Smooth muscle cell (in vitro differentiated cells): ENCODE measurements around the gene ODF2. TPM values are rescaled to one million over a fixed set of nuclear protein-coding genes. Genes with fewer than 3 reads are reported as not detected.

ENCODE experiments used
- DNase-seq: peaks from one replicate; lab custom pipeline; 2025; ENCODE audit not compliant: unreplicated experiment; lab: John Stamatoyannopoulos, UW
- H2AFZ ChIP-seq: fragments of 200-600 bp; sonication (generic); 2 replicates; pipeline ENCODE4 v1.6.0; 2016; ENCODE audit warnings: antibody characterized with exemption, low read depth, mild to moderate bottlenecking
- H3F3A ChIP-seq: fragments of 200-600 bp; sonication (generic); 2 replicates; pipeline ENCODE4 v1.6.0; 2017; ENCODE audit warnings: antibody characterized with exemption, low read depth
- H3K27ac ChIP-seq: fragments of 200-600 bp; sonication (generic); 2 replicates; pipeline ENCODE4 v1.5.1; 2016; ENCODE audit warnings: low read depth, mild to moderate bottlenecking
- H3K27me3 ChIP-seq: fragments of 200-600 bp; sonication (generic); 2 replicates; pipeline ENCODE4 v1.6.1; 2016; ENCODE audit warnings: low read depth, mild to moderate bottlenecking
- H3K36me3 ChIP-seq: fragments of 200-600 bp; sonication (generic); 2 replicates; pipeline ENCODE4 v1.5.1; 2016; ENCODE audit warnings: low read depth
- H3K4me1 ChIP-seq: fragments of 200-600 bp; sonication (generic); 2 replicates; pipeline ENCODE4 v1.5.1; 2016; ENCODE audit warnings: low read depth
- H3K4me2 ChIP-seq: fragments of 200-600 bp; sonication (generic); 2 replicates; pipeline ENCODE4 v1.6.0; 2016; ENCODE audit warnings: mild to moderate bottlenecking
- H3K4me3 ChIP-seq: fragments of 200-600 bp; sonication (generic); 2 replicates; pipeline ENCODE4 v1.5.1; 2016; ENCODE audit warnings: mild to moderate bottlenecking
- H3K79me2 ChIP-seq: fragments of 200-600 bp; sonication (generic); 2 replicates; pipeline ENCODE4 v1.6.0; 2016; ENCODE audit warnings: low read depth, mild to moderate bottlenecking
- H3K9ac ChIP-seq: fragments of 200-600 bp; sonication (generic); 2 replicates; pipeline ENCODE4 v1.6.0; 2016; ENCODE audit warnings: low read depth
- H3K9me3 ChIP-seq: fragments of 200-600 bp; sonication (generic); replicated peaks from 2 replicates; pipeline ENCODE4 v1.5.1; 2016; ENCODE audit warnings: low read depth
- H4K20me1 ChIP-seq: fragments of 200-600 bp; sonication (generic); 2 replicates; pipeline ENCODE4 v1.6.0; 2016; ENCODE audit warnings: low read depth
- CTCF ChIP-seq: fragments of 200-600 bp; sonication (generic); IDR thresholded peaks from 2 replicates; pipeline ENCODE4 v1.5.1; 2017; ENCODE audit warnings: borderline replicate concordance, mild to moderate bottlenecking, antibody characterized with exemption; ENCODE audit not compliant: insufficient read depth, poor library complexity, severe bottlenecking
- WGBS: methylation state at CpG from one replicate; pipeline ENCODE4 v1.1.7; 2016; ENCODE audit warnings: low lambda C conversion rate; 5-methylcytosine and 5-hydroxymethylcytosine counted together
- polyA plus RNA-seq: library from polyadenylated mRNA; unstranded; fragments of >200 nt; fragmentation: Nextera tagmentation; extraction: Ambion mirVana; gene quantifications from 2 replicates; pipeline ENCODE4 v1.2.1, GENCODE V29; 2016
- total RNA-seq: library from RNA; depleted of rRNA; stranded (reverse); fragments of >200 nt; gene quantifications from 2 replicates; pipeline ENCODE4 v1.2.3, GENCODE V29; 2014

The ODF2 gene
- total and polyA plus RNA-seq, 2 experiments from 2014 or later = 17.7 to 33.2 TPM

DNA sequence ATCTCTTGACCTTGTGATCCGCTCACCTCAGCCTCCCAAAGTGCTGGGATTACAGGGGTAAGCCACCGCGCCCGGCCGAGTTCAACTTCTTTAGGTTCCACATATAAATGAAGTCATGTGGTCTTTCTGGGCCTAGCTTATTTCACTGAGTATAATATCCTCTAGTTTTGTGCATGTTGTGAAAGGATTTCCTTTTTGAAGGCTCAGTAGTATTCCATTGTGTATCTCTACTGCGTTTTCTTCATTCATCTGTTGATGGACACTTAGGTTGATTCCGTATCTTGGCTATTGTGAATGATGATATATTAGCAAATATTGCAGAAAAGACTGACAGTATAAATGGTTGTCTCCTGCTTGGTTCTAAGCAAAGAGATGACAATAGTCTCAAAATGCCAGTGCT is 20.1 kb downstream of the ODF2 start:
- Histone ChIP-seq H3K4me2 (no peak overlapping the region), H3K27ac (no peak overlapping the region), H3K4me3 (no peak overlapping the region), H3K79me2 (no peaks in the 10 kb centered on the region), H3K9me3 (no peaks in the 10 kb centered on the region), H2AFZ (no peak overlapping the region), H4K20me1 (no peaks in the 10 kb centered on the region), H3K9ac (no peak overlapping the region), H3K36me3 (no peaks in the 10 kb centered on the region), H3K27me3 (no peaks in the 10 kb centered on the region), H3F3A (no peaks in the 10 kb centered on the region), H3K4me1 (no peaks in the 10 kb centered on the region)
- DNase-seq = no peak
- no peak for TF ChIP-seq CTCF
- 97% methylated on average over 7 of the region's 7 CpGs for WGBS

- WGBS = 100% methylated on average over 1 of the region's 1 CpG
- Histone ChIP-seq H3K27ac (no peak overlapping the region), H3K9me3 (no peaks in the 10 kb centered on the region), H3K4me3 (no peak overlapping the region), H3K4me1 (no peaks in the 10 kb centered on the region), H4K20me1 (no peaks in the 10 kb centered on the region), H3K9ac (no peak overlapping the region), H3K79me2 (no peaks in the 10 kb centered on the region), H2AFZ (no peak overlapping the region), H3K4me2 (no peak overlapping the region), H3K36me3 (no peaks in the 10 kb centered on the region), H3F3A (no peaks in the 10 kb centered on the region), H3K27me3 (no peaks in the 10 kb centered on the region)
- TF ChIP-seq CTCF = no peak
- no peak for DNase-seq
Observed at GRCh38 chr9:128479262-128479661, 23.5 kb downstream of the ODF2 start.

GRCh38 chr9:128481561-128481960 is 25.8 kb downstream of the ODF2 start:
- H3K36me3 ChIP-seq = peaks cover 2% of the 10 kb centered on the region
- no peaks in the 10 kb centered on the region for H3K9me3 ChIP-seq
- TF ChIP-seq CTCF = no peak
- 97% methylated on average over 10 of the region's 10 CpGs for WGBS
- H3K27ac ChIP-seq = no peak overlapping the region
- H3K79me2 ChIP-seq = no peaks in the 10 kb centered on the region
- H3F3A ChIP-seq = no peaks in the 10 kb centered on the region
- no peaks in the 10 kb centered on the region for H4K20me1 ChIP-seq
- H2AFZ ChIP-seq = no peak overlapping the region
- no peak overlapping the region for H3K4me3 ChIP-seq
- H3K27me3 ChIP-seq = no peaks in the 10 kb centered on the region
- no peak for DNase-seq
- no peak overlapping the region for H3K9ac ChIP-seq
- H3K4me1 ChIP-seq = no peaks in the 10 kb centered on the region
- no peak overlapping the region for H3K4me2 ChIP-seq

- no peaks in the 10 kb centered on the region for H3K79me2 ChIP-seq
- no peaks in the 10 kb centered on the region for H3K4me1 ChIP-seq
- H3K9ac ChIP-seq = no peak overlapping the region
- H4K20me1 ChIP-seq = no peaks in the 10 kb centered on the region
- H3F3A ChIP-seq = no peaks in the 10 kb centered on the region
- TF ChIP-seq CTCF = no peak
- no peak overlapping the region for H3K4me2 ChIP-seq
- no peak overlapping the region for H3K4me3 ChIP-seq
- no peak overlapping the region for H2AFZ ChIP-seq
- no peaks in the 10 kb centered on the region for H3K9me3 ChIP-seq
- 99% methylated on average over 7 of the region's 7 CpGs for WGBS
- no peak for DNase-seq
- peaks cover 2% of the 10 kb centered on the region for H3K36me3 ChIP-seq
- H3K27me3 ChIP-seq = no peaks in the 10 kb centered on the region
- no peak overlapping the region for H3K27ac ChIP-seq
Observed at GRCh38 chr9:128482186-128482585, 26.4 kb downstream of the ODF2 start.
